ENCODE data around the gene MTOR. TPM values are rescaled to one million over a fixed set of nuclear protein-coding genes. Genes with fewer than 3 reads are reported as not detected.

MTOR gene
- total RNA-seq, 4 donors from 2014 or later, result 40.4 to 51.4 (median 49.6) TPM

GRCh38 chr1:11070876-11071275 is 191.5 kb downstream of the MTOR start:
- Histone ChIP-seq H3K4me1 (peaks cover 0 to 19% (median 5%) of the 10 kb centered on the region in 4 donors), H3K27ac (no peak overlapping the region), H3K27me3 (no peaks in the 10 kb centered on the region), H3K4me3 (no peak overlapping the region), H3K36me3 (peaks cover 3 to 100% (median 35%) of the 10 kb centered on the region in 3 donors), H3K9me3 (no peaks in the 10 kb centered on the region)
- TF ChIP-seq EP300 (IDR thresholded peaks at IDR 0.05), result no peak
- TF ChIP-seq, protein P1, sequence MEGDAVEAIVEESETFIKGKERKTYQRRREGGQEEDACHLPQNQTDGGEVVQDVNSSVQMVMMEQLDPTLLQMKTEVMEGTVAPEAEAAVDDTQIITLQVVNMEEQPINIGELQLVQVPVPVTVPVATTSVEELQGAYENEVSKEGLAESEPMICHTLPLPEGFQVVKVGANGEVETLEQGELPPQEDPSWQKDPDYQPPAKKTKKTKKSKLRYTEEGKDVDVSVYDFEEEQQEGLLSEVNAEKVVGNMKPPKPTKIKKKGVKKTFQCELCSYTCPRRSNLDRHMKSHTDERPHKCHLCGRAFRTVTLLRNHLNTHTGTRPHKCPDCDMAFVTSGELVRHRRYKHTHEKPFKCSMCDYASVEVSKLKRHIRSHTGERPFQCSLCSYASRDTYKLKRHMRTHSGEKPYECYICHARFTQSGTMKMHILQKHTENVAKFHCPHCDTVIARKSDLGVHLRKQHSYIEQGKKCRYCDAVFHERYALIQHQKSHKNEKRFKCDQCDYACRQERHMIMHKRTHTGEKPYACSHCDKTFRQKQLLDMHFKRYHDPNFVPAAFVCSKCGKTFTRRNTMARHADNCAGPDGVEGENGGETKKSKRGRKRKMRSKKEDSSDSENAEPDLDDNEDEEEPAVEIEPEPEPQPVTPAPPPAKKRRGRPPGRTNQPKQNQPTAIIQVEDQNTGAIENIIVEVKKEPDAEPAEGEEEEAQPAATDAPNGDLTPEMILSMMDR (IDR thresholded peaks at IDR 0.05), result no peak
- no peak for TF ChIP-seq POLR2A (IDR thresholded peaks at IDR 0.05)
- DNase-seq (ENCODE audit: low spot score in 2 of 2), result no peak
- 79 to 92% methylated on average over 11 of the region's 11 CpGs for WGBS, 2 donors

GRCh38 chr1:11068600-11069473 is 193.5 kb downstream of the MTOR start:
- WGBS, 2 donors, result 71 to 73% methylated on average over 16 to 17 of the region's 17 CpGs
- TF ChIP-seq POLR2A (IDR thresholded peaks at IDR 0.05) (no peak), EP300 (IDR thresholded peaks at IDR 0.05) (no peak)
- TF ChIP-seq, protein P1 (IDR thresholded peaks at IDR 0.05), result no peak
- Histone ChIP-seq H3K4me1 (peaks cover 0 to 24% (median 5%) of the 10 kb centered on the region in 4 donors), H3K27me3 (no peaks in the 10 kb centered on the region), H3K27ac (peak overlapping the region in 3 of 4 donors; percentile 60 to 77 (median 70)), H3K36me3 (peaks cover 0 to 100% (median 18%) of the 10 kb centered on the region in 3 donors), H3K4me3 (no peak overlapping the region), H3K9me3 (no peaks in the 10 kb centered on the region)
- DNase-seq (ENCODE audit: low spot score in 2 of 2), result no peak

GRCh38 chr1:11067716-11068599 is 194.4 kb downstream of the MTOR start:
- Histone ChIP-seq H3K9me3 (no peaks in the 10 kb centered on the region), H3K4me1 (peaks cover 0 to 31% (median 6%) of the 10 kb centered on the region in 4 donors), H3K36me3 (peaks cover 0 to 96% (median 14%) of the 10 kb centered on the region in 3 donors), H3K27ac (peak overlapping the region in 3 of 4 donors; percentile 60 to 77 (median 70)), H3K27me3 (no peaks in the 10 kb centered on the region), H3K4me3 (no peak overlapping the region)
- TF ChIP-seq, protein P1 (IDR thresholded peaks at IDR 0.05), result no peak
- TF ChIP-seq EP300 (IDR thresholded peaks at IDR 0.05) (no peak), POLR2A (IDR thresholded peaks at IDR 0.05) (no peak)
- no peak for DNase-seq (ENCODE audit: low spot score in 2 of 2)
- WGBS, 2 donors, result 73 to 82% methylated on average over 18 of the region's 18 CpGs

DNA sequence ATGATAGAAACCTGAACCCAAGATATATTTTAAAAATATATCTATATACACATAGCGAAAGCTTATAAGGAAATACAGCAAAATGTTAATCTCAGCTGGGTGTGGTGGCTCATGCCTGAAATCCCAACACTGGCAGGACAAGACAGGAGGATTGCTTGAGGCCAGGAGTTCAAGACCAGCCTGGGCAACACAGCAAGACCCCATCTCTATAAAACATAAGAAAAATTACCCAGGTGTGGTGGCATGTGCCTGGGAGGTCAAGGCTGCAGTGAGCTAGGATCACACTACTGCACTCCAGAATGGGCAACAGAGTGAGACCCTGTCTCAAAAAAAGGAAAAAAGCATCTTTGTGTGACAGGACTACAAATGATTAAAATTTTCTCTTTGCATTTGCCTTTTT is 196.6 kb downstream of the MTOR start:
- Histone ChIP-seq H3K27ac (no peak overlapping the region), H3K27me3 (no peaks in the 10 kb centered on the region), H3K4me3 (no peak overlapping the region), H3K9me3 (no peaks in the 10 kb centered on the region), H3K4me1 (peaks cover 0 to 51% (median 18%) of the 10 kb centered on the region in 4 donors), H3K36me3 (peaks cover 0 to 75% (median 14%) of the 10 kb centered on the region in 3 donors)
- WGBS, 2 donors, result 100% methylated on average over 1 of the region's 1 CpG
- TF ChIP-seq, protein P1 (IDR thresholded peaks at IDR 0.05), result no peak
- TF ChIP-seq POLR2A (IDR thresholded peaks at IDR 0.05) (no peak), EP300 (IDR thresholded peaks at IDR 0.05) (no peak)
- no peak for DNase-seq (ENCODE audit: low spot score in 2 of 2)
